ENCODE results near the gene ILK. TPM values are rescaled to one million over a fixed set of nuclear protein-coding genes. Genes with fewer than 3 reads are reported as not detected.

Gene ILK
- total RNA-seq, 1 donor from 2014 or later, result 209 TPM

DNA sequence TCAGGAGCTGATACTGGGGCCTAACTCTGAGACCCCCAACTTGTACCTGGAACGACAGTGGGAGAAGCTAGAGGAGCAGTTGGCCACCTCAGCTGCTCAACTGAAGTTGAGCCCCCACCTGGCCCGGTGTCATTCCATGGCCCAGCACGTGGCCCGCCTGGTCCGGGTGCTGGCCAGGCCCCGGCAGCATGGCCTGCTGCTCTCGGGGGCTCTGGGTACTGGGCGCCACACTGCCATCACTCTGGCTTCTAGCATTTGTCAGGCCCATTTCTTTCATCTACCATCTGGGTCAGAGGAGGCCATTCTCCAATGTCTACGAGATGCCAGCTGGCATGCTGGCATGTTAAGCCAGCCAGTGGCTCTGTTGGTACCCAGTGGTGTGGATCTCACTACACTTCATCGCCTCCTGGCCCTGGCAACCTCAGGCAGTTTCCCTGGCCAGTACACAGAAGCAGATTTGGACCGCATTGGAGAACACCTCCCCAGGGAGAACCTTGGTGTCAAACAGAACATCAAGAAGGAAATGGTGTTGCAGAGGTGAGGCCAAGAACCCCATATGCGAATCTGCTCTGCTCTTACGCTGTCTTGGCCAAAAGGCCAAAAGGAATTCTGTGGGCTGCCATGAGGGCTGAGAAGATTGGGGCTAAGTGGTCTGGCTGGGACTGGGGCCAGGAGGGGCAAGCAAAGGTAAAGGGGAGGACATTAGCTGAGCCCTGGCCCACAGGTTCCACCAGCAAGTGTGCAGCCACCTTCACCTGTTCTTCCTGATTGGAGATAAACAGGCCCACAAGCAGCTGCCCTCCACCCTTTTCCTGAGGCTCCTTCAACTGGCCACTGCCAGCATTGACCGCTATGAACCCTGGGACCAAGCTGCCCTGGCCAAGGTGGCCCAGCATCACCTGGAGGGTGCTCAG lies 45.6 kb upstream of the ILK start:
- TF ChIP-seq, protein P1, sequence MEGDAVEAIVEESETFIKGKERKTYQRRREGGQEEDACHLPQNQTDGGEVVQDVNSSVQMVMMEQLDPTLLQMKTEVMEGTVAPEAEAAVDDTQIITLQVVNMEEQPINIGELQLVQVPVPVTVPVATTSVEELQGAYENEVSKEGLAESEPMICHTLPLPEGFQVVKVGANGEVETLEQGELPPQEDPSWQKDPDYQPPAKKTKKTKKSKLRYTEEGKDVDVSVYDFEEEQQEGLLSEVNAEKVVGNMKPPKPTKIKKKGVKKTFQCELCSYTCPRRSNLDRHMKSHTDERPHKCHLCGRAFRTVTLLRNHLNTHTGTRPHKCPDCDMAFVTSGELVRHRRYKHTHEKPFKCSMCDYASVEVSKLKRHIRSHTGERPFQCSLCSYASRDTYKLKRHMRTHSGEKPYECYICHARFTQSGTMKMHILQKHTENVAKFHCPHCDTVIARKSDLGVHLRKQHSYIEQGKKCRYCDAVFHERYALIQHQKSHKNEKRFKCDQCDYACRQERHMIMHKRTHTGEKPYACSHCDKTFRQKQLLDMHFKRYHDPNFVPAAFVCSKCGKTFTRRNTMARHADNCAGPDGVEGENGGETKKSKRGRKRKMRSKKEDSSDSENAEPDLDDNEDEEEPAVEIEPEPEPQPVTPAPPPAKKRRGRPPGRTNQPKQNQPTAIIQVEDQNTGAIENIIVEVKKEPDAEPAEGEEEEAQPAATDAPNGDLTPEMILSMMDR (IDR thresholded peaks at IDR 0.05), result no peak
- Mint-ChIP-seq H3K4me3 (ENCODE audit: unreplicated experiment) (no peak overlapping the region), H3K27me3 (ENCODE audit: unreplicated experiment) (no peaks in the 10 kb centered on the region), H3K9me3 (ENCODE audit: unreplicated experiment) (no peaks in the 10 kb centered on the region), H3K27ac (ENCODE audit: unreplicated experiment) (no peak overlapping the region), H3K36me3 (ENCODE audit: unreplicated experiment) (no peaks in the 10 kb centered on the region), H3K4me1 (ENCODE audit: unreplicated experiment) (no peaks in the 10 kb centered on the region)
- DNase-seq (ENCODE audit: extremely low spot score, unreplicated experiment), result no peak

GRCh38 chr11:6559369-6559768 lies 44.2 kb upstream of the ILK start:
- H3K4me3 Mint-ChIP-seq (ENCODE audit: unreplicated experiment), result no peak overlapping the region
- no peaks in the 10 kb centered on the region for H3K27me3 Mint-ChIP-seq (ENCODE audit: unreplicated experiment)

DNA sequence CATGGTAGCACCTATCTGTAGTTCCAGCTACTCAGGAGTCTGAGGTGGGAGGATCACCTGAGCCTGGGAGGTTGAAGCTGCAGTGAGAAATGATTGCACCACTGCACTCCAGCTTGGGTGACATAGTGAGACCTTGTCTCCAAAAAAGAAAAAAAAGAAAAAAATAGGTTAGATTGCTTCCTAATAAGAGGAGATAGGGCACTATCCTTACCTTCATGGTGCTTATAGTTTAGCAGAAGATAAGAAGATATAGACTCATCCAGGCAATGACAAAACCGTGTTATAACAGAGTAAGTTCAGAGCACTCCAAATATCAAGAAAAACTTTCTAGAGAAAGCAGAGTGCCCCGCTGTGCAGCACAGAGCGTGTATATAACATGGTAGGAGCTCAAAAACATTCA lies 42.3 kb upstream of the ILK start:
- Mint-ChIP-seq H3K36me3 (ENCODE audit: unreplicated experiment) (no peaks in the 10 kb centered on the region), H3K27me3 (ENCODE audit: unreplicated experiment) (no peaks in the 10 kb centered on the region), H3K4me1 (ENCODE audit: unreplicated experiment) (no peaks in the 10 kb centered on the region), H3K9me3 (ENCODE audit: unreplicated experiment) (no peaks in the 10 kb centered on the region), H3K4me3 (ENCODE audit: unreplicated experiment) (no peak overlapping the region), H3K27ac (ENCODE audit: unreplicated experiment) (no peak overlapping the region)
- DNase-seq (ENCODE audit: extremely low spot score, unreplicated experiment), result no peak
- TF ChIP-seq, protein P1 (IDR thresholded peaks at IDR 0.05), result no peak

More at GRCh38 chr11:6559369-6559768, 44.2 kb upstream of the ILK start:
- no peaks in the 10 kb centered on the region for H3K9me3 Mint-ChIP-seq (ENCODE audit: unreplicated experiment)
- no peaks in the 10 kb centered on the region for H3K4me1 Mint-ChIP-seq (ENCODE audit: unreplicated experiment)
- no peak for DNase-seq (ENCODE audit: extremely low spot score, unreplicated experiment)
- TF ChIP-seq, protein P1 (IDR thresholded peaks at IDR 0.05), result no peak
- no peak overlapping the region for H3K27ac Mint-ChIP-seq (ENCODE audit: unreplicated experiment)
- H3K36me3 Mint-ChIP-seq (ENCODE audit: unreplicated experiment), result no peaks in the 10 kb centered on the region

DNA sequence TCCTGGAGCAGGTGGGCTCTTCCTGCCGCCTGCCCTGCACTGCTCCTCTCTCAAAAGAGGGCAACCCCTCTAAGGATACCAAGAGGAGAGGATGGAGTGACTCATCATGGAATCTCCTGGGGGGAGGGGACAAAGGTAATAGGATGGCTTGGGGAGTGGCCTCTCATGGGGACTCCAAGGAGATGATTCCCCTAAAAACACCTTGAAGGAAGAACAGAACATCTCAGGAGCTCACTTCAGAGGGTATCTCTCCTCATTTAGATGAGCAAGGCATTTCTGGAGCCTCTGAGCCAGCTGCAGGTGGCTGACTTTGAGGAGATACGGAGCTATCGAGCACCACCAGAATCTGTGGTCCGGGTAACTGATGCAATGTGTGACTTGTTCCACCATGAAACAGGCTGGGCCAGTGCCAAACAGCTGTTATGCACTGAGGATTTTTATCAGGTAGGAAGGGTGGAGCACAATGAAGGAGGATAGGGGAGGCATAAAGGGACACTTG lies 40.4 kb upstream of the ILK start:
- H3K4me1 Mint-ChIP-seq (ENCODE audit: unreplicated experiment), result peaks cover under 1% of the 10 kb centered on the region
- H3K4me3 Mint-ChIP-seq (ENCODE audit: unreplicated experiment), result no peak overlapping the region
- DNase-seq (ENCODE audit: extremely low spot score, unreplicated experiment), result no peak
- H3K9me3 Mint-ChIP-seq (ENCODE audit: unreplicated experiment), result no peaks in the 10 kb centered on the region
- no peak overlapping the region for H3K27ac Mint-ChIP-seq (ENCODE audit: unreplicated experiment)
- H3K36me3 Mint-ChIP-seq (ENCODE audit: unreplicated experiment), result no peaks in the 10 kb centered on the region
- H3K27me3 Mint-ChIP-seq (ENCODE audit: unreplicated experiment), result no peaks in the 10 kb centered on the region
- TF ChIP-seq, protein P1 (IDR thresholded peaks at IDR 0.05), result no peak

GRCh38 chr11:6563667-6564066 lies 39.9 kb upstream of the ILK start:
- no peaks in the 10 kb centered on the region for H3K9me3 Mint-ChIP-seq (ENCODE audit: unreplicated experiment)
- H3K27ac Mint-ChIP-seq (ENCODE audit: unreplicated experiment), result no peak overlapping the region
- H3K36me3 Mint-ChIP-seq (ENCODE audit: unreplicated experiment), result no peaks in the 10 kb centered on the region
- no peak overlapping the region for H3K4me3 Mint-ChIP-seq (ENCODE audit: unreplicated experiment)
- peaks cover 5% of the 10 kb centered on the region for H3K4me1 Mint-ChIP-seq (ENCODE audit: unreplicated experiment)
- TF ChIP-seq, protein P1 (IDR thresholded peaks at IDR 0.05), result no peak
- no peaks in the 10 kb centered on the region for H3K27me3 Mint-ChIP-seq (ENCODE audit: unreplicated experiment)
- DNase-seq (ENCODE audit: extremely low spot score, unreplicated experiment), result no peak
